Measurements from ENCODE around the gene DUSP22.
"Not testable (repeated sequence)": the region's sequence is repeated elsewhere in the genome, so short reads cannot be mapped to it uniquely, and the experiment has no call there.

The DUSP22 gene

GRCh38 chr6:367891-368630 is 75.8 kb downstream of the DUSP22 start:
- DNase-seq: no peak

GRCh38 chr6:369559-370431 is 77.5 kb downstream of the DUSP22 start:
- DNase-seq: no peak

GRCh38 chr6:370555-370954 is 78.3 kb downstream of the DUSP22 start:
- no peak for DNase-seq

GRCh38 chr6:371851-372250 is 79.6 kb downstream of the DUSP22 start:
- DNase-seq: not testable (repeated sequence)

GRCh38 chr6:372336-372911 is 80.1 kb downstream of the DUSP22 start:
- DNase-seq: no peak

DNA sequence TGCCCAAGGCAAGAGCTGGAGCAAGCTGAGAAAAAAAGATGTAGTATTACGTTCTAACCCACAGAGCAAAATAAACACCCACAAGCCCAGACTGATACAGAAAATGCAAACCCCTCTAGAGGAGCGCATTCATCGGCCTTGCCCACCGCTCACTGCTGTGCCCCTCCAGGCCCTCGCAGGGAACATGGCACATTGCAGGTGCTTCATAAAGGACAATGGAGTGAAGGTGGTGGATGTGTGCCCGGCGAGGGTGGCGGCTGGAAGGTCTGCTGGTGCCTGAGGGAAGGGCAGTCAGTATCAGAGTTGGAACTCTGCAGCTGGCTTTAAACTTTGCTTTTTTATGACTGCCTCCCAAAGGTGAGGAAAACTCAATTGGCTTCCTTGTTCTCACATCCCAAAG is 80.7 kb downstream of the DUSP22 start:
- no peak for DNase-seq

- DNase-seq: no peak
Measured at GRCh38 chr6:373773-374724, 81.8 kb downstream of the DUSP22 start.

- no peak for DNase-seq
Measured at GRCh38 chr6:374956-375355, 82.7 kb downstream of the DUSP22 start.

DNA sequence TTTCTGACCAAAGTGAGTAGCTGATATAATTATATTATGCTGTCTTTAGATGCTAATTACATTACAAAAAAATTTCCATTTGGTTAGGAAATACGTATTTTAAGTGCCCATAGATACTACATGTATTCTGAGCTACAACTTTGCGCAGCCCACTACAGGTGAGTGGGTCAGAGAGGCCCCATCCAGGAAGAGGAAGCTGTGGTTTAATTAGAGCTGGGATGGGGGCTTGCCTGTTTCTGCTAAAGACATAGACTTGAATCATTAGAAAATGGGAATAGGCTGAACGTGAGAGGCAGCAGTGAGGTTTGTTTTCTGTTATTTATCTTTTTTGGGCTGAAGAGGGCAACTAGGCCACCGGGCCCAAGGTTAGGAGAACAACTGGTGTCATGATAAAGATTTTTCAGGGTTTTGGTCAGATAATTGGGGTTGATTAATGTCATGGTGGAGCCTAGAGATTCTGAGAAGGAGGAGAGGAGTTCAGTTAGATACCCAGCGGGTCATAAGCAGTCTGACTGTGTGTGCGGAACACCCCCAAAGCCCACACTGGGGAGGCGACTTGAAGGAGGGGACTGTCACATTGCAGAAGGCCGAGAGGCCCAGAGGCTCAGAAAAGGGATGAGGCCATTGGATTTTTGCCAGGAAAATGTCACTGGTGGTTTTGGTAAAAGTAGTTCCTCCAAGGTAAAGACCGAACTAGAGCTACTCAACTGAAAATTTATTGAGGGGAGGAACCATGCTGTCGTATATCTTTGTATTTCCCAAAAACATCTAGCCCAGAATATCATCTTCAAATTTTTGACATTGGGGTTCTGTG is 84.7 kb downstream of the DUSP22 start:
- no peak for DNase-seq

- DNase-seq: not testable (repeated sequence)
Measured at GRCh38 chr6:377641-378020, 85.3 kb downstream of the DUSP22 start.

- no peak for DNase-seq
Measured at GRCh38 chr6:378090-378957, 86.0 kb downstream of the DUSP22 start.

- DNase-seq: no peak
Measured at GRCh38 chr6:378958-379409, 86.7 kb downstream of the DUSP22 start.

GRCh38 chr6:379410-380181 is 87.3 kb downstream of the DUSP22 start:
- no peak for DNase-seq

GRCh38 chr6:380234-381218 is 88.2 kb downstream of the DUSP22 start:
- no peak for DNase-seq

GRCh38 chr6:381742-382461 is 89.6 kb downstream of the DUSP22 start:
- DNase-seq: no peak

DNA sequence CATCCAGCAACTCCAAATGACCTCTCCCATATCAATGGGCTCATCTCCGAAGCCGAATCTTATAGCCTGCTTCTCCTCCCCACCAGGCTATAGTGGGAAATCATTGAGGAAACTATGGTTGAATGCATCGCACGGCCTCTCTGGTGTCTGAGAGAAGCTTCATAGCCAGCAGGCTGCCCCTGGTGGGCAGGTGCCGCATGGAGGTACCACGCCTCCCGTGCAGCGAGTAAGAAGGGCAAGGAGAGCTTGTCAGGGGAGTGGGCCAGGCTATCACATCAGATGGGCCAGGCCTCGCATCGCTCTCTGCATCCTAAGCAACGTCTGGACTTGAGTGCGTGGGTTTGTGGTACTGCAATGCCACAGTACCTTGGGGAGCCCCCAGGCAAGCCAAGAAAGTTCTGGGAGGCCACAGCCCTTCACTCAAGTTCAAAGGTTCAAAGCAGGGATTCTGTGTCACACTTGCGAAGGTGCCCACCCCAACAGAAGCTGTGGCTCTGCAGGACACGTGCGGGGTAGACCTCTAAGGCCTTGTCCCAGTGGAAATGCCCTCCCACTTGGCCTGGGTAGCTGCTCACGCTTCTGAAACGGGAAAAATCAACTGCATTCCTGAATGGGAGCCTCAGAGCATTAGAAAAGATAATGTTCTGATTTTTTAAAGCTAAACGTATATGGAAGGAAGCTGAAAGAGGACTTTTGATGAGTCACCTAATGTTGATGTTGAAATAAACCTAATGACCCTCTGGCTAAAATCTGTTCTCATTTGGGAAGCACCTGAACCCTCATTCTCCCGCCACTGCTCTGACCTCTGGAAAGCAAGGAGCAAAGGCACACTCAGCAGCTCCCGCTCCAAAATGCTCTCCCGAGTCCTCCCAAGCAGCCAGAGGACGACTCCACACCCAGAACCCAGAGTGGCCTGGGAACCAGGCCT is 90.9 kb downstream of the DUSP22 start:
- no peak for DNase-seq

GRCh38 chr6:383856-384255 is 91.6 kb downstream of the DUSP22 start:
- DNase-seq: no peak

Measured in NCI-H2107 (cell line).